ENCODE results near the gene SFXN1.

SFXN1 gene

DNA sequence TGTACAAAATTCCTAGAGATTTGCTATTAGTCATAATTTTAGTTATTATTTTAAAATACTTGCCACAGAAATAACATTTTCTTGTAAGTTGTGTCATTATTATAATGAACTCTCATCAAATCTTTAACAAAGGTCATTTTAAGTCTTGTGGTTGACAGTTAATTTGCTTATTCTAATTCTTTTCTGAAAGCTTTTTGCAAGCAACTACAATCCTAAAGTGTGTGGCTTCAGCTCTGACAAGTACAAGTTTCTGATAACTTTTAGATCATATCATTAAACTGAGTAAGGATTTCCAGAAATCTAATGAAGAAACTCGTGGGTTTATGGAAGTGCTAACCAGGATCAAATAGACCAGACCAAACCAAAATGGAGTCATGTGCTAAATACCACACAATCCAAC is 86.4 kb downstream of the SFXN1 start:
- no peaks in the 10 kb centered on the region for H3K27me3 ChIP-seq (replicated peaks; ENCODE audit: control insufficient read depth, insufficient read depth, low read length, poor library complexity, severe bottlenecking)
- no peaks in the 10 kb centered on the region for H3K4me1 ChIP-seq (ENCODE audit: control insufficient read depth, insufficient read depth, low read length, poor library complexity, severe bottlenecking)
- DNase-seq: no peak
- H3K36me3 ChIP-seq (ENCODE audit: control insufficient read depth, insufficient read depth, low read length): no peaks in the 10 kb centered on the region
- H3K4me3 ChIP-seq (ENCODE audit: insufficient read depth, low read depth, low read length, poor library complexity, severe bottlenecking): no peak overlapping the region
- no peaks in the 10 kb centered on the region for H3K9me3 ChIP-seq (ENCODE audit: control insufficient read depth, low read length)
- H3K27ac ChIP-seq (ENCODE audit: insufficient read depth, low read length, poor library complexity, severe bottlenecking): no peak overlapping the region

DNA sequence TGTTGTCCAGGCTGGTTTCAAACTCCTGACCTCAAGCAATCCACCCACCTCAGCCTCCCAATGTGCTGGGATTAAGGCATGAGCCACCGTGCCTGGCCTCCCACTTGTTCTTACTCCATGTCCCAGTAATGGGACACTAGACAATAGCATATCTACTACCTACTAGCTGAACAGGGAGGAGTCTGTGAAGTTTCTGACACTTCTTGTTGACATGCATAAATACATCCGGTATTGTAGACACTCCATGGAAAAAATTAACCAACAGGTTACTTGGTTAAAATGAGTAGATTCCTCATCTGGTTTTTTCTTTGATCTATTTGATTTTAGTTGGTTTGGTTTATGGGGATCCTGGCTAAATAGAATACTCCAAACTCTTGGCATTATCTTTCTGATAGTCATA is 88.3 kb downstream of the SFXN1 start:
- no peaks in the 10 kb centered on the region for H3K9me3 ChIP-seq (ENCODE audit: control insufficient read depth, low read length)
- DNase-seq: no peak

DNA sequence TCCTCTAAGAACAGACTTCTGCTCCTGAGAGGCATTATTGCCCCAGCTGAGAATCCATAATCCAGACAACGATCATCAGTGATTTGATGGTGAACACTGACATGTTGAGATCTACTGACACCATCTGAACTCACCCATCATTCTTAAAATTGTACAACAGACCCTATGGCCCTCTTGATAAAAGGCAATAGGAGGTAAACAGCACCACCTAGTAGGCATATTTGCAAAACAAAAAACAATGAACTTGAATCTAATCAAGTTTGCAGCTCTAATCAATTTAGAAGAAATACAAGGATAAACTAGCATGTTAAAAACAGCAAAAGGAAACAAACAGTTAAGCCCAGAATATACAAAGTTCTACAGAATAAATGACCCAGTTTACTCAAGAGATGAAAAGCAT is 89.6 kb downstream of the SFXN1 start:
- Histone ChIP-seq H3K36me3 (ENCODE audit: control insufficient read depth, insufficient read depth, low read length) (no peaks in the 10 kb centered on the region), H3K4me3 (ENCODE audit: insufficient read depth, low read depth, low read length, poor library complexity, severe bottlenecking) (no peak overlapping the region), H3K27me3 (replicated peaks; ENCODE audit: control insufficient read depth, insufficient read depth, low read length, poor library complexity, severe bottlenecking) (no peaks in the 10 kb centered on the region), H3K27ac (ENCODE audit: insufficient read depth, low read length, poor library complexity, severe bottlenecking) (no peak overlapping the region), H3K4me1 (ENCODE audit: control insufficient read depth, insufficient read depth, low read length, poor library complexity, severe bottlenecking) (no peaks in the 10 kb centered on the region), H3K9me3 (ENCODE audit: control insufficient read depth, low read length) (no peaks in the 10 kb centered on the region)
- DNase-seq: no peak

More for the DNA sequence above, 88.3 kb downstream of the SFXN1 start:
- H3K36me3 ChIP-seq (ENCODE audit: control insufficient read depth, insufficient read depth, low read length): no peaks in the 10 kb centered on the region
- H3K4me3 ChIP-seq (ENCODE audit: insufficient read depth, low read depth, low read length, poor library complexity, severe bottlenecking): no peak overlapping the region
- H3K27me3 ChIP-seq (replicated peaks; ENCODE audit: control insufficient read depth, insufficient read depth, low read length, poor library complexity, severe bottlenecking): no peaks in the 10 kb centered on the region
- no peaks in the 10 kb centered on the region for H3K4me1 ChIP-seq (ENCODE audit: control insufficient read depth, insufficient read depth, low read length, poor library complexity, severe bottlenecking)
- no peak overlapping the region for H3K27ac ChIP-seq (ENCODE audit: insufficient read depth, low read length, poor library complexity, severe bottlenecking)

DNA sequence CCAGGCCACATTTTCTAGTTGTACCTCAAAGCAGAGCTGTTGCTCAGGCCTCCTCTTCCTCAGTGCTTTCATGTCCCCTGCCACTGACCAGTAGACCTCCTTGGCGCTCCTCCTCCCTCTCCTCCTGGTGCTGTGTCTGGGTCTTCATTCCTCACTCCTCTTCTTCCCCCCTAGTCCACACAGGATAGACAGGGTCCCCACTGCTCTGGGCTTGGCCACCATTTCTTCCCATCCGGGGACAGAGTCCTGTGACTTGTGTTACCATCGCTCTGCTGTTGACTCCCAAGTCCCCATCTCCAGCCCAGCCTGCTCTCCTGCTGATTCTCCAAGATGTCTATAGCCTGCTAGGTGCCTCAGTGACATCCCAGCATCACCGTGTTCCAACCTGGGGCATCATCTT is 91.3 kb downstream of the SFXN1 start:
- no peaks in the 10 kb centered on the region for H3K9me3 ChIP-seq (ENCODE audit: control insufficient read depth, low read length)
- no peak overlapping the region for H3K27ac ChIP-seq (ENCODE audit: insufficient read depth, low read length, poor library complexity, severe bottlenecking)
- DNase-seq: no peak
- no peak overlapping the region for H3K4me3 ChIP-seq (ENCODE audit: insufficient read depth, low read depth, low read length, poor library complexity, severe bottlenecking)
- H3K36me3 ChIP-seq (ENCODE audit: control insufficient read depth, insufficient read depth, low read length): no peaks in the 10 kb centered on the region
- no peaks in the 10 kb centered on the region for H3K27me3 ChIP-seq (replicated peaks; ENCODE audit: control insufficient read depth, insufficient read depth, low read length, poor library complexity, severe bottlenecking)
- no peaks in the 10 kb centered on the region for H3K4me1 ChIP-seq (ENCODE audit: control insufficient read depth, insufficient read depth, low read length, poor library complexity, severe bottlenecking)

DNA sequence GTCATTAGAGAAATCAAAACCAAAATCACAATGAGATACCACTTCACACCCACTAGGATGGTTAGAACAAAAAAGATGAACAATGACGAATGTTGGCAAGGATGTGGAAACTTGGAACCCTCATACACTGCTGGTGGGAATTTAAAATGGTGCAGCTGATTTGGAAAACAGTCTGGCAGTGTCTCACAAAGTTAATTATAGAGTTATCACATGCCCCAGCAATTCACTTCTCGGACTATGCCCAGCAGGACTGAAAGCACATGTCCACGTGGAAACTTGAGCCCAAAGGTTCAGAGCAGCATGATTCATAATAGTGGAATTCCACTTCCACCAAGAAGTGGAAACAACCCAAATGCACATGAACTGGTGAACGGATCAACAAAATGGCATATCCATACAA is 94.5 kb downstream of the SFXN1 start:
- Histone ChIP-seq H3K36me3 (ENCODE audit: control insufficient read depth, insufficient read depth, low read length) (no peaks in the 10 kb centered on the region), H3K4me3 (ENCODE audit: insufficient read depth, low read depth, low read length, poor library complexity, severe bottlenecking) (no peak overlapping the region), H3K4me1 (ENCODE audit: control insufficient read depth, insufficient read depth, low read length, poor library complexity, severe bottlenecking) (no peaks in the 10 kb centered on the region), H3K9me3 (ENCODE audit: control insufficient read depth, low read length) (no peaks in the 10 kb centered on the region), H3K27ac (ENCODE audit: insufficient read depth, low read length, poor library complexity, severe bottlenecking) (no peak overlapping the region), H3K27me3 (replicated peaks; ENCODE audit: control insufficient read depth, insufficient read depth, low read length, poor library complexity, severe bottlenecking) (no peaks in the 10 kb centered on the region)
- DNase-seq: no peak

DNA sequence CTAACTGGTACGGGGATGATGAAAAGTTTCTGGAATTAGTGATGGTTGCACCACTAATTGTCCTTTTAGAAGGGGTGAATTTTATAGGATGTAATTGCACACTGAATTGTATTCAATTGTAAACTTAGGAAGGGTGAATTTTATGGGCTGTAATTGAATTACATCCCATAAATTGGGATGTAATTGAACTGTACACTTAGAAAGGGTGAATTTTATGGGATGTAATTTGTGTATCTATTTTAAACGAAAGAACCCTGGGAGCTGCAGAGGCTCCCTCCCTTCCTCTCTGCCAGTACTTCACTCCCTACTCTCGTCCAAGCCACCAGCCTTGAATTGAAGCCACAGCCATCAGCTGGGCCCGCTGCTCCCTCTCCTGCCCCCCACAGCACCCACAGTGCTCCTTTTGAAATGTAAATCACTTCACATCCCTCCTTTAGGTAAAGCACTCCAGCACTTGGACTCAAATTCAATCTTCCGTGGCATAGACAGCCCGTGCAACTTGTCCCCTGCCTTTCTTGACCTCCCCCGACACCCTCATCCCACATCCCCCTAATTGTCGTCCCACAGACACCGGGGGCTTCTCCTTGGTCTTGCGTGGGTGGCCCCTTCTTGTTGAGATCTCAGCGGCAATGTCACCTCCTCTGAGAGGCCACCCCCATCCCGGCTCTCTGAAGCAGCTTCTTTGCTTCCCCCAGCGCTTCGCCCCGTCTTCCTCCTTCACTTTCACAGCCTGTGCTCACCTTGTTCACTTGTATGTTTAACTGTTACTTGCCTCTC is 95.3 kb downstream of the SFXN1 start:
- no peak overlapping the region for H3K27ac ChIP-seq (ENCODE audit: insufficient read depth, low read length, poor library complexity, severe bottlenecking)
- no peaks in the 10 kb centered on the region for H3K36me3 ChIP-seq (ENCODE audit: control insufficient read depth, insufficient read depth, low read length)
- H3K4me3 ChIP-seq (ENCODE audit: insufficient read depth, low read depth, low read length, poor library complexity, severe bottlenecking): no peak overlapping the region
- DNase-seq: no peak
- H3K4me1 ChIP-seq (ENCODE audit: control insufficient read depth, insufficient read depth, low read length, poor library complexity, severe bottlenecking): no peaks in the 10 kb centered on the region
- H3K9me3 ChIP-seq (ENCODE audit: control insufficient read depth, low read length): no peaks in the 10 kb centered on the region
- no peaks in the 10 kb centered on the region for H3K27me3 ChIP-seq (replicated peaks; ENCODE audit: control insufficient read depth, insufficient read depth, low read length, poor library complexity, severe bottlenecking)

DNA sequence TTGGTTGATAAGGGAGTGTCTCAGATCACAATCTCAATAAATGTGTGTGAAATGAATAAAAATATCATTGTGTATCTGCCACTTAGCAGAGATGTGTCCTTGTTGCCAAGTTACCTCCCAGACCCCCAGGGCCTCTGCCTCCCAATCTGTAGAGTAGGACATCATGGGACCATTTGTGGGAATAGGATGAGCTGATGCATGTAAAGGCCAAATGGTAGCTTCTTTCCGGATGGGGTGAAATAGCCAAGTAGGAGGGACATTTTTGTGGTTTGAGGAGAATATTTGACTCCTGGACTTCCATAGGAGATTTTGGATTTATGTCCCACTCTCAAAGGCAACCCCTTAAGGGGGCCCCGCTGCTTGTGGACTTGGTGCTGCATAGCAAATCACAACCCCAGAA is 96.9 kb downstream of the SFXN1 start:
- H3K4me3 ChIP-seq (ENCODE audit: insufficient read depth, low read depth, low read length, poor library complexity, severe bottlenecking): no peak overlapping the region
- no peaks in the 10 kb centered on the region for H3K9me3 ChIP-seq (ENCODE audit: control insufficient read depth, low read length)
- H3K4me1 ChIP-seq (ENCODE audit: control insufficient read depth, insufficient read depth, low read length, poor library complexity, severe bottlenecking): no peaks in the 10 kb centered on the region
- no peaks in the 10 kb centered on the region for H3K36me3 ChIP-seq (ENCODE audit: control insufficient read depth, insufficient read depth, low read length)
- H3K27ac ChIP-seq (ENCODE audit: insufficient read depth, low read length, poor library complexity, severe bottlenecking): no peak overlapping the region
- no peaks in the 10 kb centered on the region for H3K27me3 ChIP-seq (replicated peaks; ENCODE audit: control insufficient read depth, insufficient read depth, low read length, poor library complexity, severe bottlenecking)
- no peak for DNase-seq

DNA sequence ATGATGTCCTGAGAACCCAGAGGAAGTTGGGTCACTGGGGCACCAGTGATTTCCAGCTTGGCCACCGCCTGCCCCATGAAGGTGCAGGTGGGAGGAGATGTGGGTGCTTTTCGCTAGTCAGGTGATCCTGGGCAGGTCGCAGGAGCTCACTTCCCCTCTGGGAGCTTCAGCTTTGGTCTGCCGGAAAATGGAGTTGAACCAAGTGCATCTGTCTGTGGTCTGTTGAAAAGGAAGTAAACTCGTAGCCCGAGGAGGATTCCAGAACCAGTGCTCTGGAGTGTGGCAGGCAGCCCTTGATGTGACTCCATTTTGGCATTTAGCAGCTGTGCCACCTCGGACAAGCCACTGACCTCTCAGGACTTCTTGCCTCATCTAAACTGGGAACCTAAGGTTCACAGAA is 97.7 kb downstream of the SFXN1 start:
- Histone ChIP-seq H3K27ac (ENCODE audit: insufficient read depth, low read length, poor library complexity, severe bottlenecking) (no peak overlapping the region), H3K27me3 (replicated peaks; ENCODE audit: control insufficient read depth, insufficient read depth, low read length, poor library complexity, severe bottlenecking) (no peaks in the 10 kb centered on the region), H3K4me1 (ENCODE audit: control insufficient read depth, insufficient read depth, low read length, poor library complexity, severe bottlenecking) (no peaks in the 10 kb centered on the region), H3K4me3 (ENCODE audit: insufficient read depth, low read depth, low read length, poor library complexity, severe bottlenecking) (no peak overlapping the region), H3K36me3 (ENCODE audit: control insufficient read depth, insufficient read depth, low read length) (no peaks in the 10 kb centered on the region), H3K9me3 (ENCODE audit: control insufficient read depth, low read length) (no peaks in the 10 kb centered on the region)
- DNase-seq: no peak

DNA sequence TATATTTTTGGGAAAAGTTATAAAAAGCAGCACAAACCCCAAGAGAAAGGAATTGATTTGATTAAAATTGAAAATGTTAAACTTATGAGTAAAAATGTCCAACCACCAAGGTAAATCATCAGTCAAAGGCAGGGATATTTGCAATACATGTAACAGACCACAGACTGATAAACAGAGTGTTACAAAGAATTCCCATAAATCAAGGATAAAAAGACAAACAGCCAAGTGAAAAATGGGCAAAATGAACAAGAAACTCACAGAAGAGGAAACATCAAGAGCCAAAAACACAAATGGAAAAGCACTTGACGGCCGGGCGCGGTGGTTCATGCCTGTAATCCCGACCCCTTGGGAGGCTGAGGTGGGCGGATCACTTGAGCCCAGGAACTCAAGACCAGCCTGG is 98.2 kb downstream of the SFXN1 start:
- DNase-seq: no peak
- H3K4me1 ChIP-seq (ENCODE audit: control insufficient read depth, insufficient read depth, low read length, poor library complexity, severe bottlenecking): no peaks in the 10 kb centered on the region
- no peak overlapping the region for H3K4me3 ChIP-seq (ENCODE audit: insufficient read depth, low read depth, low read length, poor library complexity, severe bottlenecking)
- no peaks in the 10 kb centered on the region for H3K36me3 ChIP-seq (ENCODE audit: control insufficient read depth, insufficient read depth, low read length)
- no peak overlapping the region for H3K27ac ChIP-seq (ENCODE audit: insufficient read depth, low read length, poor library complexity, severe bottlenecking)
- H3K9me3 ChIP-seq (ENCODE audit: control insufficient read depth, low read length): no peaks in the 10 kb centered on the region
- no peaks in the 10 kb centered on the region for H3K27me3 ChIP-seq (replicated peaks; ENCODE audit: control insufficient read depth, insufficient read depth, low read length, poor library complexity, severe bottlenecking)

Data from effector memory CD4-positive, alpha-beta T cell (primary cell).